Measurements from ENCODE around the gene DAZAP1.
A peak's percentile ranks its signal among the peaks of the same experiment; 100 is the strongest.

DAZAP1 gene

DNA sequence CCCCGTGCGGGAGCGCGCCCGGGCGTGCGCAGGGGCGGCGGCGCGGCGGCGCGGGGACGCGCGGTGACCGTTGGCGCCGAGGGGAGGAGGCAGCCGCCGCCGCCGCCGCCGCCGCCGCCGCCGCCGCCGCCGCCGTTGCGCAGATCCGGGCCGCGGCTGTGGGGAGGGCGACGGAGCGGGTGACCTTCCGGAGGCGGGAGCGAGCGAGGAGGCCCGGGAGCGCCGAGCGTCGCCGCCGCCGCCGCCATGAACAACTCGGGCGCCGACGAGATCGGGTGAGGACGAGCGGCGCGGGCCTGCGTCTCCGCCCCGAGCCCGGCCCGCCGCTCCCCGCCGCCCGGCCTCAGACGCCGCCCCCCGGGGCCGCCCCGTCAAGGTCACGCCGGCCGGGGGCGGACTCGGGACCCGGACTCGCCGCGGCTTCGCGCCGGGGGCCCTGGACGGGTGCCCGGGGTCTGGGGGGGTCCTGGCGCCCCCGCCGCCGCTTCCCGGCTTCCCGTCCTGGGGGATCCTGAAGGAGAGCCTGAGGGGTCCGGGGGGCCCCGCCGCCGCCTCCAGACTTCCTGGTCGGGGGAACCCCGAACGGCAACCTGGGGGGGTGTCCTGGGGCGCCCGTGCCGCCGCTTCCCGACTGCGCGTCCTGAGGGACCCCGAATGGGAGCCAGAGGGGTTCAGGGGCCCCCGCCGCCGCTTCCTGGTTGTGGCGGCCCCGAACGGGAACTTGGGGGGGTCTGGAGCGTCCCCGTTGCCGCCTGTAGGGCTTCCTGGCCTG, at the start of gene DAZAP1:
Gene DAZAP1, plus strand, starts transcription at position 59 of the 772 bp plus-strand sequence. Its CDS starts 188 bp downstream, at position 247.
- no peak for DNase-seq

DNA sequence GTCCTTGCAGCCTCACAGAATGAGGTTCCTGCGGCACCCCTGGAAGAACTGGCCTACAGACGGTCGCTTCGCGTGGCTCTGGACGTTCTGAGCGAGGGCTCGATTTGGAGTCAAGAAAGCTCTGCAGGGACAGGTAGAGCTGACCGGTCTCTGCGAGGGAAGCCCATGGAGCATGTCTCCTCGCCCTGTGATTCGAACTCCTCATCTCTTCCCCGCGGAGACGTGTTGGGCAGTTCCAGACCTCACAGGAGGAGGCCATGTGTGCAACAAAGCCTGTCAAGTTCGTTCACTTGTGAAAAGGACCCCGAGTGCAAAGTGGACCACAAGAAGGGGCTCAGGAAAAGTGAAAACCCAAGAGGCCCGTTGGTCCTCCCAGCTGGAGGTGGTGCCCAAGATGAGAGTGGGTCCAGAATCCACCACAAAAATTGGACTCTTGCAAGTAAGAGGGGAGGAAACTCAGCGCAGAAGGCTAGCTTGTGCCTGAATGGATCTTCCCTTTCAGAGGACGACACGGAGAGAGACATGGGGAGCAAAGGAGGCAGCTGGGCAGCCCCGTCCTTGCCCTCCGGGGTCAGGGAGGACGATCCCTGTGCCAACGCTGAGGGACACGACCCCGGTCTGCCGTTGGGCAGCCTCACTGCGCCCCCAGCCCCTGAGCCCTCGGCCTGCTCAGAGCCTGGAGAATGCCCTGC, 47.1 kb upstream of the DAZAP1 start:
- no peak for DNase-seq

DNA sequence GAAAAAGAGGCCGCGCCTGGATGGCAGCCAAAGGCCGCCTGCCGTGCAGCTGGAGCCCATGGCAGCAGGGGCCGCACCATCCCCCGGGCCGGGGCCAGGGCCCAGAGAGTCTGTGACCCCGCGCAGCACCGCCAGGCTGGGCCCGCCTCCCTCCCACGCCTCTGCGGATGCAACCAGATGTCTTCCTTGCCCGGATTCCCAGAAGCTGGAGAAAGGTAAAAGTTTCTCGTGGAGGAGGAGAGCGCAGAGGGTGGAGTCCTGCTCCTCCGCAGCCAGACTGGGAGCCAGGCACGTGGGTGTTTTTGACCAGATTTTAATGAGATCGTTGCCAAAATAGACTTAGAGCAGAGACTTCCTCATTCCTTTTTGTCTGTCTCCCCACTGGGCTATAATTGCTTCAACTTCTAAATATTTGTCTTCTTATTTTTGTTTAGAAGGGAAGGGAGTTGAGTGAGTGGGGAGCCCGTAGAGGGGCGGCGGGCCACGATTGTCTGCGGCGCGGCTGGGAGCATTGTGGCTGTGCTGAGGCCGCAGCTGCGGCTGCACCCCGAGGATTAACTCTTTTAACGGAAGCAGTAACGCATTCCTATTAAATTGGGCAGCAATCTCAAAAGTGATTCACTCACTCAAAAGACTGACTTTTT, 46.4 kb upstream of the DAZAP1 start:
- peak; percentile 81 for DNase-seq

DNA sequence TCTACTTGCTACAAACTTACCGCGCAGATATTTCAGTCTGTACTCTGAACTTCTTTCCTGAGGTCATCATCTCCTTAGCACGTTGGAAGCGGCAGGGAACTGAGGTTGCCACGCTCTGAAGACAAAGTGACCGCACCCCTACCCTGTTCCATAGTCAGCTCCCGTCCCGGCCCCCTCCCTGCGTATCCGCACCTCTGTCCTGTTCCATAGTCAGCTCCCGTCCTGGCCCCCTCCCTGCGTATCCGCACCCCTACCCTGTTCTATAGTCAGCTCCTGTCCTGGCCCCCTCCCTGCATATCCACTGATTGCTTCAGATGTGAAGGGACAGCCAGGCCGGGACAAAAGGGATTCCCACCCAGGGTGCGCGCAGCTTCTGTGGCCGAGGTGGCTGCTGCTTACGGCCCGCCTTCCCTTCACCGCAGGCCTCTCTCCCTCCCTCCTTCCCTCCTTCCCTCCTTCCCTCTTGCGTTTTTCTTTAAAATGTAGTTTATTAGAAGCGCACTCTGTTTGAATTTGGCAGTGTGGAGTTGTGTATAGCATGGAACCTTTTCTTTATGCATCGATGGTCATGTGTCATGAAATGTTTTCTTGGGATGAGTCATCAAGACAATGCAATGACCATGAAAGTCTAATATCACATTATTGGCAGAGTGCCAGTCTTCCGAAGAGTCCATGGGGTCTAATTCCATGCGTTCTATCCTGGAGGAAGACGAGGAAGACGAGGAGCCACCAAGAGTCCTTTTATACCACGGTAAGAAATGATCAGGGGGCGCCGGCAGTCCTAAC, 45.6 kb upstream of the DAZAP1 start:
- no peak for DNase-seq

DNA sequence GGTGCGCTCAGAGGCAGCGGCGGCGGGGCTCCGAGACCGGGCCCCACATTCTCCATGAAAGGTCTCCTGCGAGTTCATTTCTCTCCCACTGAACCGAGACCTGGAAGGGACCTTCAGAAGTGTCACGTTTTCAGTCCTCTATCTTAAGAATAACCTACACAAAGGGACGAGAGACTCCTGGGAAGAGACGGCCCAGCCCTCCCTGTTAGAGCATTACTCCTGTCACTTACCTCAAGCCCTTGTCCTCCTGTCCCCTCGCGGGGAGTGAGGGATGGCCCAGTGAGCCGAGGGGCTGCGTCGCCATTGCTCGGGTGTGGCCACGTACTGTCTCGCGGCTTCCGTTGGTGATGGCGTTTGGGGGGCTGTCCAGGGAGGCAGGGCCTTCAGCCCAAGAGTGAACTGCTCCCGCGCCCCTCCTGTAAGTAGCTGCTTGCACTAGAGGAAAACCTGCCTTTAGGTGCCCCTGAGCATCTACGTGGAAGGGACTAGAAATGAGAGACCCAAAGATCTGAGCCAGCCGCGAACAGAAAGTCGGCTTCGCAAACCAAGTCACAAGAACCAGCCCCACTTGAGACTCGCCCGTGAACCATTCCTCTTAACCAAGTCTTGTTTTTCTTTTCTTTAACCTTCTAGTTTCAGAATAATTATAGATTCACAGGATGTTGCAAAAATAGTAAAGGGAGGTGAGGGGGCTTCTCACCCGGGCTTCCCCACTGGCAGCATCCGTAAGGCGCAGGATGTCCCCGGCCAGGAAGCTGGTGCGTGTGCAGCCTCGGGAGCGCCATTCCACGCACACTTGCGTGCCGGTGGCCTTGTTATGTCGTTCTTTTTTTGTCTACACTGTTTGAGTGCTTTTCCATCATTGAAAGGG, 44.8 kb upstream of the DAZAP1 start:
- no peak for DNase-seq

DNA sequence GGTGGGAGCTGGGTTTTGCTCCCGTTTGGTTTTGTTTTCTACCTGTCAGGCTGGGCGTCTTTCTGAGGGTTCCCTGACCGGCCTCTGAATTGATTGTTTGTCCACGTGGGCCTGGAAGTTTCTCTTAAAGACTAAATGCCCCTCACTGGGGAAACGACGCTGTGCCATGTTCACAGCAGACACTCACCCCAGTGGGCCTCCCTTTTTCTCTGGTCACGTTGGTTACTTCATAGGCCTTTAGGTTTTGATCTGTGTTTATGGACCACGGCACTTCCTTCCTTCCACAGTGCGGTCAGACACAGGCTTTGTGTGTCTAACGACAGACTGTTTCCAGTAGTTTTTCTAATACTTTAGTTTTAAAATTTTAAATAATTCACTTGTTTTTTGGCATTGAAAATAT, 43.8 kb upstream of the DAZAP1 start:
- no peak for DNase-seq

DNA sequence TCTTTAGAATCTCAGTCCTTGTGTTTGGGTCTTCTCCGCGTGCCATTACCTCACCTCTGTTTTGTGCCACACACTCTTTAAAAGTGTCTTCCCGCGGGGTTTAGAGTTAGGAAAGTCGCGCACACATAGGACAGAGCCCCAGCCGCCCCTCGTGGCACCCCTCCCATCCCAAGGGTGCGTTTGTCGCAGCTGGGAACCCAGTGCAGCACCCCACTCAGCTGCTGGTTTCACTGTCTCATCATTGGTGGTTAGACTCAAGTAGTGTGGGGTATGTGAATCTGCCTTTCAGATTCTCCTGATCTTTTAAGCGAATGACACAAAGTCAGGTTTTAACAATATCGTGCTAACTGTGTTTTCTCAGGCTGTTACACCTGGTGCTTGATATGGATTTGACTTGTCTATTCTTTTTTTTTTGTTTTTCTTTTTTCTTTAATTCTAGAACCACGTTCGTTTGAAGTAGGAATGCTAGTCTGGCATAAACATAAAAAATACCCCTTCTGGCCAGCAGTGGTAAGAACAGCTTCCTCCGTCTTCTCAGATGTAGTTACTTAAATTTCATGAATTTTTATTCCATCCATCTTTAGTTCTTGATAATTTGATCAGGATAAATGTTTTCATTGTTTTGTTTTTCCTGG, 43.2 kb upstream of the DAZAP1 start:
- no peak for DNase-seq

DNA sequence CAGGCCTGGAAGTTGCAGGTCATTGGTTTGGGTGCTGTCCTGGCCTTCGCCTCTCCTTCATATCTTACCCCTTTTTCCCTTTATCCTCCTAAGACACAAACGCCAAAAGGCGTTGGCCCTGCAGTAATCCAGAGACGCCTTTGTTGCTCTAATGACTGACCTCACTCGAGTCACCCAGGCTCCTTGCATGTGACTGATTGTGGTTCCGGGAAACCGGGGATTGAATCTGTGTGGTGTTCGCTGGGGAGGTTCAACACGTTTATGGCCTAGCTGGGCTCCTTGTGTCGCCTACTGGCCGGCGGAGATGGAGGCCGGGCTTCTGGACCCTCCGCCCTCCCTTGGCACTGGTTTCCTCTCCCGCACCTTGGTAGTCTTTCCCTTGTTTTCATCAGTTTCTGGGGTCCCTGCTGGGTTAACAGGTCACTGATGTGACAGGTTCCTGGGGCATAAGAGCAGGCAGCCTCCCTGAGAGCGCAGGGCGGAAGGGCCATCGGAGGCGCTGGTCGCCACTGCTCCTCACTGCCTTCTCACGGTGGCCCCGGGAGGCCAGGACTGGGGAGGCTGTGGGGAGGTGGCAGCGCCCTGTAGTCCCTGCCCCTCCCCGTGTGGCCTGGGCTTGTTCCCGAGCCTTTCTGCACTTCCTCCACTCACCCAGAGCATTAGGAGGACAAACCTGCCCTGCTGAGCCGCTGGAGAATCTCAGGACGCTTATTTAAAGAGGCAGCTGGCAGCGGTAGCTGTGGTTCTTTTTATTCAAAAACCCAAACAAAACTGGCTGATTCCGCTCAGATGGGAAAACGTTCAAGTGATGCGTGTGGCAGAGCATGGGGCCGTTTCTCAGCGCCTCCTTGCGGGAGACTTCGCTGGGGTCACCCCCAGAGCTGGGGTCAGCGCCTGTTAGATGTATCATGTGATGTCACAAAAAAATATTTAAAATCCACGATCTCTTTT, 41.8 kb upstream of the DAZAP1 start:
- DNase-seq: no peak

DNA sequence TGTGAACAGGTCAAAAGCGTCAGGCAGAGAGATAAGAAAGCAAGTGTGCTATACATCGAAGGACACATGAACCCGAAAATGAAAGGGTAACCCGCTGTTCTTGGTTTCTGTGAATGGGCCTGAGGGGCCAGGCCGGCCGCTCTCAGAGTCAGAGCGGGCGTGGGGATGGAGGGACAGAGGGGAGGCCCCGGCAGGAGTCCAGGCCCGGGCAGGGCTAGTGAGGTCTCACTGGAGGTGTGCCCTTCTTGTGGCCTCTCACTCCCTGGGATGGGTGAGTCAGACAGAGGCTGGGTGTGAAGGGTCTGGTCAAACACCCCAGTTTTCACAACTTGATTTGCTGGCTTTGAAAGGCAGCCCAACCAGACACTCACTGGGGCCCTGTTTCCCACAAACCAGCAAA, 41.1 kb upstream of the DAZAP1 start:
- no peak for DNase-seq

DNA sequence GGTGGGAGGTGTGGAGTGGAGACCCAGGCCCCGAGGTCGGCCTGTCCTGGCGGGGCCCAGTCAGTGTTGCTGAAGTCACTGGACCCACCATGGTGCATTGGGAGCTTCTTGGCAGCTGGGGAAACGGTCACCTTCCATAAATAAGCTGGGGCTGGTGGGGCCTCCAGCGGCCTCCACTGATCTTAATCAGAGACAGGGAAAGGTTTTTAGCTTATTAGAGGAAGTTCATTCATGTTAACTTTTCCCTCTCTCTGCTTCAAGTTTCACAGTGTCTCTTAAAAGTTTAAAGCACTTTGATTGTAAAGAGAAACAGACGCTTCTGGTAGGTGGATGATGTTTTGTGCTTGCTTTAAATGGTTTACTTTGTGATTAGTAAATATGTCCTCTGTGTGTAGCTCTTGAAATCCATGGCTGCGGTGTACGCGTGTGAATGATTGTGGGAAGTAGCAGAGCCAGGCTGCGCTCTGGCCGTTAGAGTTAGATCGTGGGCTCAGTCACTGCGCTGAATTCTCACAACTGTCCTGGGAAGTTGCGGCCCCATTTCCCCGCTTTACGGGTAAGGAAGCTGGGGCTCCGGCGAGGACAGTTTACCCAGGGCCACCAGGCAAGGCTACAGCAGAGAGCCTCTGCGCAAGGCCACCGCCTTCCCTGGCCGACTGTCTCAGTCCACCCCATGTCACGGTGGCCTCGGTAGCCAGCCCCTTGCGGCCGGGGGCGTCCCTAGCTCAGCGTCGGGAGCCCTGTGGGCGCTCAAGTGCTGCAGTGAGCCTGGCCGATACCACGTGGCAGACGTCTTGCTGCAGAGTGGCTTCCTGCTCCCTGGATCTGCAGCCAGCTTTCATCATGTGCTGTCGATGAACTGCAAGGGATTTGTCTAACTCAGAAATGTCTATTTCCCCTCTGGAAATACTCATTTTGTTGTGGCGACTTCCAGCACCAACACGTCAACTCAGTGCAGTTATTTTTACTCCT, 40.2 kb upstream of the DAZAP1 start:
- DNase-seq: no peak

DNA sequence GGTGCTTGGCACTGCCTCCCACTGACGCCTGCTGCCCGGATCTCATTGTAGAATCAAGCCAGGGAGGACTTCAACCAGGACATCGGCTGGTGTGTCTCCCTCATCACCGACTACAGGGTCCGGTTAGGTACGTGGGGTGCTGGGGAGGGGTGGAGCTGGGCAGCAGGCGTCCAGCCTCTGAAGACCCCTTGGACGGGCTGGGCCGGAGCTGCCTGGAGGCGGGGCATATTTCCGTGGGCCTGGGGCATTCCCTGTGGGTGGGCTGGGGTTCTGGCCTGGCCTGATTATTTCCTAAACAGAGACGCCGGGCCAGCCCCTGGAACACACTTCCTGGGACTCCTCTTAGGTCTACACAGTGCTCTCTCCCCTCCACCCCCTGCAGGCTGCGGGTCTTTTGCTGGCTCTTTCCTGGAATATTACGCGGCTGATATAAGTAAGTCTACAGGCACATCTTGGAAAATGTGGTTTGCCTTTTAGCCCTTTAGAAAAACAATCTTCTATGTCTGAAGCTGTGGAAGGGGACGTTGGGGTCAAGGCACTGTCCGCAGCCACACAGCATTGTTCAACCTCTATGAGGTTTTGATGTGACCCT, 38.1 kb upstream of the DAZAP1 start:
- no peak for DNase-seq

DNA sequence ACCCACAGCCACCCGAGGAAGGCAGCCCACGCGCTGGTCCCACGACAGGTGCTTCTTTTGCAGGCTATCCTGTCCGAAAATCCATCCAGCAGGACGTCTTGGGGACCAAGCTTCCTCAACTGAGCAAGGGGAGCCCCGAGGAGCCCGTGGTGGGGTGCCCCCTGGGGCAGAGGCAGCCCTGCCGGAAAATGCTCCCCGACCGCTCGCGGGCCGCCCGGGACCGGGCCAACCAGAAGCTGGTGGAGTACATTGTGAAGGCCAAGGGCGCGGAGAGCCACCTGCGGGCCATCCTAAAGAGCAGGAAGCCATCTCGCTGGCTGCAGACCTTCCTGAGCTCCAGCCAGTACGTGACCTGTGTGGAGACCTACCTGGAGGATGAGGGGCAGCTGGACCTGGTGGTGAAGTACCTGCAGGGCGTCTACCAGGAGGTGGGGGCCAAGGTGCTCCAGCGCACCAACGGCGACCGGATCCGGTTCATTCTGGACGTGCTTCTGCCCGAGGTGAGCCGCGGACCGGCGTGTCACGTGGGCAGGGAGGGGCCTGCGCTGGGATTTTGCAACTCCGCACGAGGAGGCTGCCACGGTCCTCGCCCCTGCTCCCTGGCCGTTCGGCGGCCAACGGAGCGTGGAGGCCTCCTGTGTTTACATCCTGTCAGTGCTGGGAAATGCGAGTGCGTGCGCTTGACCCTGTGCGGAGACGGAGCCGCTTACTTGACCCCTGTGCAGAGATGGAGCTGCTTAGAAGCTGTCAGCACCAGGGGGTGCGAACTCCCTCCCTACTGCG, 36.6 kb upstream of the DAZAP1 start:
- no peak for DNase-seq

DNA sequence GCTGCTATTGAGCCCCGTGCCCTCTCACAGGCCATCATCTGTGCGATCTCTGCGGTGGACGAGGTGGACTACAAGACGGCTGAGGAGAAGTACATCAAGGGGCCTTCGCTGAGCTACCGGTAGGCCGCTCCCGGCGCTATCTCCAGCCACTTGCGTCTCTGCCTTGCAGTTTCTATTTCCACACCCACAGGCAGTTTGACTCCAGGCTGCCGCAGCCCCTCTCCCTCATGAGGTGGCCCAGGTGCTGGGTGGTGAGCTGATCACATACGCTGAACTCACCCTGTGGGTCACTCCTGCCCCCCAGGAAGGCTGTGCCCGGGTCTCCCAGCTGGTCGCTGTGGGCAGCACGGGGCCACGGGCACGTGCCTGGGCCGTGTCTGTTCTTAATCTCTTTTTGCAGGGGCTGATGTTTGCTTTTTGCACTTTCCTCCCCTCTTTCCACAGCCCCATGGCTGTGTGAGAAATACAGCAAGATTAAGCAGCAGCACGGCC, 34.3 kb upstream of the DAZAP1 start:
- DNase-seq: no peak

DNA sequence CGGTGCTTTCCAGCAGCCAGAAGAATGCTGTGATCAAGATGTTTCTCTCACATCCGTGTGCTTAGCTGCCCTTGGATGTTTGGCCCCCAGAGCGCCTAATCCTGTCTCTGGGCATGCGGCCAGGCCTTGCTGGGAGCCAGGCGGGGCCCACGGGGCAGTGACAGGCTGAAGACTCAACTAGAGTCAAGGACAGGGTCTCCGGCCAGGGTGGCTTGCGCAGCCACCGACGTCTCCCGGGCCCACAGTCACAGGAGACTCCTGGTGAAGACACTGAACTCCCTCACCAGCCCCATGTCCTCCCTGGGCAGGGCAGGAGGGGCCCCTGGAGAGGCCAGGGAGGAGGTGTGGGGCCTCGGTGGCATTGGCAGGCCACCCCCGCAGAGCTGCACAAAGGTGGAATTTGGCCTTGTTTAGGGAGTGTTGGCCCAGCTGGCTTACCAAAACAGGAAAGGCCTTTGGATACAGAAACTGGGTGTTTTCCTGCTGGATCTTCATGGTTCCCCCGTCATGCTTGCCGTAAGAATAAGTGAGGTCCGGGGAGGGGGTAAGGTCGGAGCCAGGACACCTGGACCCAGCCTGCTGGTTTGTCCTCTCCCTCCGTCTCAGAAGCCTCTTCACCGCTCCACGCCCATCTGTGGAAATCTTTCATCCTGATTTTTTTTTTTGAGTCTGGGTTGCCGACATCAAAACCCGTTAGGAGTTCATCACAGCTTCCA, 33.7 kb upstream of the DAZAP1 start:
- no peak for DNase-seq

DNA sequence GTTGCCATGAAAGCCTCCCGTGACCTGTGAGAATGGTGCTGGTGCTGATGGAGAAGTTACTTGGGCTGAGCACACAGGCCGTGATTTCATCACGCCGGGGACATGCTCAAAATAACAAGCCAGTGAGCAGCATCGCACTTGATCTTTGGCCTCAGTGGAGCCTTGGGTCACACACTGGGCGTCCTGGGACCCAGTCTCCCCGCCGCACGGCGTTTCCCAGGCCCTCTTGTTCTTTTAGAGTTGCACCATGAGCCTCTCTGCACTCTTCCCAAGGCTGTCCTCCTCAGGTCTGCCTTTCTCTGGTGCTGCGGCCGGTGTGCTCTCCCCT, 33.2 kb upstream of the DAZAP1 start:
- no peak for DNase-seq

DNA sequence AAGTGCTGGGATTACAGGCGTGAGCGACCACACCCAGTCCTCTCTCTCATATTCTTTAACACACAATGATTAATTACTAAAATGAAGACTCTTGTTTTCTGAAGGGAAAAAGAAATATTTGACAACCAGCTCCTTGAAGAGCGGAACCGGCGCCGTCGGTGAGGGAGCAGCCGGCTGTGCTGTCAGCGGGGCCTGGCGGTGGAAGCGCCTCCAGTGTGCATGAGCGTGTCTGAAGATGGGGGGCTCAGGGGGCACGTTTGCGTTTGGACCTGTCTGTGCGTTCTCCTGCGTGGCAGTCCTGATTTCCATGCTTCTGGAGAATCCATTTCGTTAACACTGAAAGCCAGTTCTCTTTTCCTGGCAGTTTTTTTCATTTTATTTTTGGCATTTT, 31.0 kb upstream of the DAZAP1 start:
- DNase-seq: no peak
